ENCODE data around the gene PLXNA4. TPM values are rescaled to one million over a fixed set of nuclear protein-coding genes. Genes with fewer than 3 reads are reported as not detected.

The PLXNA4 gene
- total RNA-seq, 1 experiment from 2014 or later: 0.11 TPM

- Histone ChIP-seq H3K9me3 (ENCODE audit: low read depth, low read length, poor library complexity, severe bottlenecking) (no peaks in the 10 kb centered on the region), H3K4me1 (ENCODE audit: insufficient read depth, low read length, poor library complexity, severe bottlenecking) (no peaks in the 10 kb centered on the region), H3K27ac (ENCODE audit: low read depth, low read length, poor library complexity, severe bottlenecking) (no peak overlapping the region), H3K27me3 (replicated peaks; ENCODE audit: insufficient read depth, low read depth, low read length, poor library complexity) (no peaks in the 10 kb centered on the region), H3K4me3 (ENCODE audit: low read depth, low read length, poor library complexity, severe bottlenecking) (no peak overlapping the region), H3K36me3 (ENCODE audit: insufficient read depth, low read length, poor library complexity, severe bottlenecking) (no peaks in the 10 kb centered on the region)
- ChIA-PET POLR2A (ENCODE audit: low non-redundant PET) (no interaction called here), CTCF (no interaction called here)
- intact Hi-C loops (cut with micrococcal nuclease; ENCODE audit: unreplicated experiment): no loop called here
- TF ChIP-seq EZH2 (IDR thresholded peaks at IDR 0.05; ENCODE audit: borderline replicate concordance, low read depth, low read length, poor library complexity, severe bottlenecking): no peak
- TF ChIP-seq CTCF (conservative IDR thresholded peaks at IDR 0.05; ENCODE audit: low read depth, low read length): no peak
- no peak for DNase-seq (ENCODE audit: low spot score)
- BruUV-seq (replicated peaks): no TSS peak
These were observed 452.5 kb downstream of the PLXNA4 start for GRCh38 chr7:132123773-132124172.

- intact Hi-C loops (cut with micrococcal nuclease; ENCODE audit: unreplicated experiment): no loop called here
- H3K27me3 ChIP-seq (replicated peaks; ENCODE audit: insufficient read depth, low read depth, low read length, poor library complexity): no peaks in the 10 kb centered on the region
- DNase-seq (ENCODE audit: low spot score): no peak
- no peak overlapping the region for H3K27ac ChIP-seq (ENCODE audit: low read depth, low read length, poor library complexity, severe bottlenecking)
- BruUV-seq (replicated peaks): no TSS peak
- H3K36me3 ChIP-seq (ENCODE audit: insufficient read depth, low read length, poor library complexity, severe bottlenecking): no peaks in the 10 kb centered on the region
- ChIA-PET POLR2A (ENCODE audit: low non-redundant PET) (no interaction called here), CTCF (no interaction called here)
- H3K4me1 ChIP-seq (ENCODE audit: insufficient read depth, low read length, poor library complexity, severe bottlenecking): no peaks in the 10 kb centered on the region
- H3K4me3 ChIP-seq (ENCODE audit: low read depth, low read length, poor library complexity, severe bottlenecking): no peak overlapping the region
- no peaks in the 10 kb centered on the region for H3K9me3 ChIP-seq (ENCODE audit: low read depth, low read length, poor library complexity, severe bottlenecking)
- TF ChIP-seq CTCF (conservative IDR thresholded peaks at IDR 0.05; ENCODE audit: low read depth, low read length): no peak
- TF ChIP-seq EZH2 (IDR thresholded peaks at IDR 0.05; ENCODE audit: borderline replicate concordance, low read depth, low read length, poor library complexity, severe bottlenecking): no peak
These were observed 453.4 kb downstream of the PLXNA4 start for GRCh38 chr7:132122901-132123300.

- intact Hi-C loops (cut with micrococcal nuclease; ENCODE audit: unreplicated experiment): no loop called here
- Histone ChIP-seq H3K4me3 (ENCODE audit: low read depth, low read length, poor library complexity, severe bottlenecking) (no peak overlapping the region), H3K27ac (ENCODE audit: low read depth, low read length, poor library complexity, severe bottlenecking) (no peak overlapping the region), H3K9me3 (ENCODE audit: low read depth, low read length, poor library complexity, severe bottlenecking) (no peaks in the 10 kb centered on the region), H3K4me1 (ENCODE audit: insufficient read depth, low read length, poor library complexity, severe bottlenecking) (no peaks in the 10 kb centered on the region), H3K36me3 (ENCODE audit: insufficient read depth, low read length, poor library complexity, severe bottlenecking) (no peaks in the 10 kb centered on the region), H3K27me3 (replicated peaks; ENCODE audit: insufficient read depth, low read depth, low read length, poor library complexity) (no peaks in the 10 kb centered on the region)
- peak; percentile 68 for DNase-seq (ENCODE audit: low spot score)
- TF ChIP-seq CTCF (conservative IDR thresholded peaks at IDR 0.05; ENCODE audit: low read depth, low read length) (no peak), EZH2 (IDR thresholded peaks at IDR 0.05; ENCODE audit: borderline replicate concordance, low read depth, low read length, poor library complexity, severe bottlenecking) (no peak)
- ChIA-PET POLR2A (ENCODE audit: low non-redundant PET) (no interaction called here), CTCF (no interaction called here)
- BruUV-seq (replicated peaks): no TSS peak
These were observed 454.3 kb downstream of the PLXNA4 start for GRCh38 chr7:132121987-132122386.

Data from A673 (cell line).